CD4-positive, CD25-positive, alpha-beta regulatory T cell (primary cell): ENCODE data around the gene MCFD2. TPM values are rescaled to one million over a fixed set of nuclear protein-coding genes. Genes with fewer than 3 reads are reported as not detected.

Source experiments
- ATAC-seq, 2 donors: fragments of 150-1000 bp; cut with Tn5 transposase; one replicate each; pipeline ENCODE4 v1.10.0; 2021; ENCODE audit warnings: low read depth in 2 of 2, moderate number of reproducible peaks in 2 of 2, moderate library complexity in 1 of 2
- DNase-seq, 3 donors: peaks; one replicate each; pipeline versions ENCODE4 v3.0.0 to v3.0.0-alpha.2; 2012 to 2022; ENCODE audit warnings: mixed read lengths in 1 of 3
- H3K27ac ChIP-seq: one replicate; pipeline ENCODE4 v1.7.0; 2013; ENCODE audit warnings: mild to moderate bottlenecking, low read length; ENCODE audit not compliant: insufficient read depth, poor library complexity, severe bottlenecking
- H3K27me3 ChIP-seq: one replicate; pipeline ENCODE4 v1.7.0; 2013; ENCODE audit warnings: low read length; ENCODE audit not compliant: control insufficient read depth, insufficient read depth
- H3K36me3 ChIP-seq: one replicate; pipeline ENCODE4 v1.7.0; 2013; ENCODE audit warnings: mild to moderate bottlenecking, low read length, moderate library complexity; ENCODE audit not compliant: control insufficient read depth, insufficient read depth
- H3K4me1 ChIP-seq: 2 replicates; pipeline ENCODE4 v1.7.0; 2013; ENCODE audit warnings: mild to moderate bottlenecking, low read length; ENCODE audit not compliant: insufficient read depth, control insufficient read depth, poor library complexity, severe bottlenecking
- H3K4me3 ChIP-seq: one replicate; pipeline ENCODE4 v1.7.0; 2013; ENCODE audit warnings: low read depth, mild to moderate bottlenecking, low read length, moderate library complexity
- H3K9me3 ChIP-seq, 2 experiments: 1 replicate in 1 of 2; 2 replicates in 1 of 2; pipeline ENCODE4 v1.7.0; 2013; ENCODE audit warnings: low read length in 2 of 2, mild to moderate bottlenecking in 1 of 2, moderate library complexity in 1 of 2; ENCODE audit not compliant: control insufficient read depth in 2 of 2
- H3K27ac Mint-ChIP-seq, 3 donors: one replicate each; pipeline ENCODE4 v1.8.0; 2020 to 2022; ENCODE audit warnings: mild to moderate bottlenecking in 3 of 3, mixed read lengths in 3 of 3, moderate library complexity in 2 of 3
- H3K27me3 Mint-ChIP-seq: one replicate; pipeline ENCODE4 v1.8.0; 2022; ENCODE audit warnings: mild to moderate bottlenecking, mixed read lengths
- H3K36me3 Mint-ChIP-seq: one replicate; pipeline ENCODE4 v1.8.0; 2020; ENCODE audit warnings: mixed read lengths
- H3K4me1 Mint-ChIP-seq, 4 donors: one replicate each; pipeline ENCODE4 v1.8.0; 2020 to 2022; ENCODE audit warnings: mixed read lengths in 4 of 4, mild to moderate bottlenecking in 1 of 4
- H3K4me3 Mint-ChIP-seq, 4 donors: one replicate each; pipeline ENCODE4 v1.8.0; 2020 to 2022; ENCODE audit warnings: mild to moderate bottlenecking in 4 of 4, mixed read lengths in 4 of 4, moderate library complexity in 3 of 4
- H3K9me3 Mint-ChIP-seq, 7 donors: one replicate each; pipeline ENCODE4 v1.8.0; 2020 to 2022; ENCODE audit warnings: mixed read lengths in 7 of 7, mild to moderate bottlenecking in 3 of 7, moderate library complexity in 2 of 7
- polyA plus RNA-seq, 4 donors: library from polyadenylated mRNA; unstranded; fragments of 300-500 nt; fragmentation: Illumina TruSeq; gene quantifications; one replicate each; pipeline ENCODE4 v1.2.3, GENCODE V29; 2021
- total RNA-seq: library from RNA; stranded (reverse); gene quantifications from one replicate; pipeline ENCODE4 v1.2.3, GENCODE V29; 2022

Gene MCFD2
- total and polyA plus RNA-seq, 5 donors from 2014 or later: 22.0 to 36.4 (median 30.2) TPM

DNA sequence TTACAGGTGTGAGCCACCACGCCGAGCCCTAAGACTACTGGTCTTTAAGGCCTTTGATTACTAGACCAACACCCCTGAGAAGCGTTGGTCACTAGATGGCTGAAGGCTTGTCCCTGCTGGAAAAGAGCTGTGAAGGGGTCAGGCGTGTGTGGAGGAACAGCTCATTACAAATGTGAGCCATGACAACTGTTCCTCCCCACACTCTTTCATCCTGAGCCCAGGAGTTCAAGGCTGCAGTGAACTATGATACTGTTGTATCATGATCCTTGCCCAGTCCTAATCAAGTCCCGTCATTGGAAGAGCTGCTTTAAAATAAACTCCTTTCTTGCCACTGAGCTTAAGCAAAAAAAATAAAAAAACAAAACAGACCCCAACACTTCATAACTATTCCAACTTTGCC, 19.5 kb upstream of the MCFD2 start:
- Histone ChIP-seq H3K27ac (no peak overlapping the region), H3K9me3 (no peaks in the 10 kb centered on the region), H3K36me3 (no peaks in the 10 kb centered on the region), H3K27me3 (no peaks in the 10 kb centered on the region), H3K4me1 (peaks cover 27% of the 10 kb centered on the region), H3K4me3 (no peak overlapping the region)
- peak overlapping the region; percentile 10 to 82 (median 26) for H3K27ac Mint-ChIP-seq
- peak overlapping the region in 1 of 4 donors; percentile 12 for H3K4me3 Mint-ChIP-seq
- DNase-seq (no peak), ATAC-seq (no peak)
- peaks cover 7% of the 10 kb centered on the region for H3K36me3 Mint-ChIP-seq
- no peaks in the 10 kb centered on the region for H3K9me3 Mint-ChIP-seq
- H3K4me1 Mint-ChIP-seq: peaks cover 18 to 56% (median 45%) of the 10 kb centered on the region in 4 donors
- no peaks in the 10 kb centered on the region for H3K27me3 Mint-ChIP-seq

DNA sequence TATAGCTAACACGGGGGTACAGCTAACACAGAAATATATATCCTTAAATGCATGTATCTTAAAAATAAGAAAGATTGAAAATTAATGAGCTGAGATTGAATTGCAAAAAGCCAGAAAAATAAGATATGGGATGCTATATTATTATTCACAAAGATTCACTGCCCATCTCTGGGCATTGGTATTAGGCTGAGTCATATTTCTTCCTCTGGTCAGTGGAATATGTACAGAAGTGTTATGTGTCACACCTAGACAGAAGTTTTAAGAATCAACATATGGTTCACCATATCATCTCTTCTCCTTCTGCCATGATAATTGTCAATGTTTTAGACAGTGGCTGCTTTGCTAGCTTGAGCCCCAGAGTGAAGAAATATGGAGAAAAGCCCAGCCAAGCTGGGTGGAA, 14.0 kb upstream of the MCFD2 start:
- Histone ChIP-seq H3K4me3 (no peak overlapping the region), H3K27me3 (no peaks in the 10 kb centered on the region), H3K36me3 (no peaks in the 10 kb centered on the region), H3K27ac (no peak overlapping the region), H3K9me3 (peaks cover 0 to 3% of the 10 kb centered on the region in 2 experiments), H3K4me1 (peaks cover 15% of the 10 kb centered on the region)
- ATAC-seq (no peak), DNase-seq (no peak)
- Mint-ChIP-seq H3K27me3 (no peaks in the 10 kb centered on the region), H3K9me3 (peaks cover 0 to 13% (median 0%) of the 10 kb centered on the region in 7 donors), H3K36me3 (peaks cover 17% of the 10 kb centered on the region), H3K4me3 (no peak overlapping the region), H3K4me1 (peaks cover 17 to 35% (median 19%) of the 10 kb centered on the region in 4 donors), H3K27ac (no peak overlapping the region)

DNA sequence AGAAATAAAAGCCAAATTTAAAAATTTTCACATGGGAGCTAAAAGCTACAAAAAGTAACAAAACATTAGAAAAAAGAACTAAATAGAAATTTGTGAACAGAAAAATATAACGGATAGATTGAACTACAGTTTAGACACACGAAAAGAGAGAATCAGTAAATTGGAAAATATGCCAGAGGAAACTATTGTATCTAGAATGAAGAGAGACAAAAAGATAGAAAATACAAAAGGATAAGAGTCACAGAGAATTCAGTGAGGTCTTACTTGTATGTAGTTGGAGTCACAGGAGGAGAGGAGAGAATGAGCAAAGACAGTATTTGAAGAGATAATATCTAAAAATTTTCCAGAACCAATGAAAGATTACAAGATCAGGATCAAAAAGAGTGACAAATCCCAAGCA, 11.3 kb upstream of the MCFD2 start:
- ATAC-seq (no peak), DNase-seq (no peak)
- Mint-ChIP-seq H3K4me3 (no peak overlapping the region), H3K27me3 (no peaks in the 10 kb centered on the region), H3K27ac (no peak overlapping the region), H3K36me3 (peaks cover 12% of the 10 kb centered on the region), H3K9me3 (peaks cover 0 to 13% (median 0%) of the 10 kb centered on the region in 7 donors), H3K4me1 (peaks cover 8 to 26% (median 11%) of the 10 kb centered on the region in 4 donors)
- H3K36me3 ChIP-seq: no peaks in the 10 kb centered on the region
- H3K9me3 ChIP-seq: peaks cover 0 to 3% of the 10 kb centered on the region in 2 experiments
- no peaks in the 10 kb centered on the region for H3K27me3 ChIP-seq
- no peak overlapping the region for H3K27ac ChIP-seq
- no peaks in the 10 kb centered on the region for H3K4me1 ChIP-seq
- no peak overlapping the region for H3K4me3 ChIP-seq

DNA sequence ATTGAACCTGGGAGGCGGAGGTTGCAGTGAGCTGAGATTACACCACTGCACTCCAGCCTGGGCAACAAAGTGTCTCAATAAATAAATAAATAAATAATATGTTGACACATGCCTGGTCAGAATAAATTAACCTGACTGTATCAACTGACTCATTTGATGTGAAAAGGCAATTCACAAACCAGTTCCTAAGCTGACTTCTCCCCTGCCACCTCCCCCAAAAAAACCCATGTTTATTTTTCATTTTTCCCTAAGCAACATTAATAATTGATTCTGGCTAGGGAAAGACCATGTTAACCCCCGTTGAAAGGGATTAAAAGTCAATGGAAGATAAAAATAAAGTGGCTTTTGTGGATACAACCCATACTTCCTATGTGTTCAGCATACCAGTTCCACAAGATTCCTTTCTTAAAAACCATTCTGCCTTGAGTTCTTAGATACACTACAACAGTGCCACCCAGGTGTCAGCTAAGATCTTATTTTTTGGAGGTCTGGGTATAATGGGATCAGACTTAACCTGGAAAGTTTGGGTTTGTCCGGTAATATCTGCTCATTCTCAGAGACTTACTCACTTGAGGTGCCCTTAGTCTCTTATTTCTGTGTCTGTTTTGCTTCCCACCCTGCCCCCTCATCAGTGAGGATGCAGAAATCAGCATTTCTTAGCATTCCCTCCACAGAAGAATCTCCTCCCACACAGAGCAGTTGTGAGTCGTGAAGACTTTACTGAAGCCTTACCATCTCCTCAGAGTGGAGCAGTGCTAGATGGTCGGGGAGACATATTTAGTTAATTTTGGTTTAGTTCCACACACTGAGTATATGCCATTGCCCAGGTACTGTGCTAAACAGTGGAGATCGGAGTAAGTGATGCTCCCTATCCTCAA, 10.1 kb upstream of the MCFD2 start:
- H3K27me3 Mint-ChIP-seq: no peaks in the 10 kb centered on the region
- H3K36me3 ChIP-seq: no peaks in the 10 kb centered on the region
- H3K4me1 ChIP-seq: no peaks in the 10 kb centered on the region
- H3K27ac ChIP-seq: no peak overlapping the region
- peaks cover 0 to 3% of the 10 kb centered on the region in 2 experiments for H3K9me3 ChIP-seq
- no peaks in the 10 kb centered on the region for H3K27me3 ChIP-seq
- ATAC-seq (no peak), DNase-seq (no peak)
- no peak overlapping the region for H3K4me3 ChIP-seq
- peaks cover 8 to 26% (median 14%) of the 10 kb centered on the region in 4 donors for H3K4me1 Mint-ChIP-seq
- H3K9me3 Mint-ChIP-seq: peaks cover 0 to 13% (median 0%) of the 10 kb centered on the region in 7 donors
- H3K4me3 Mint-ChIP-seq: no peak overlapping the region
- peak overlapping the region in 1 of 3 donors; percentile 66 for H3K27ac Mint-ChIP-seq
- peaks cover 17% of the 10 kb centered on the region for H3K36me3 Mint-ChIP-seq

DNA sequence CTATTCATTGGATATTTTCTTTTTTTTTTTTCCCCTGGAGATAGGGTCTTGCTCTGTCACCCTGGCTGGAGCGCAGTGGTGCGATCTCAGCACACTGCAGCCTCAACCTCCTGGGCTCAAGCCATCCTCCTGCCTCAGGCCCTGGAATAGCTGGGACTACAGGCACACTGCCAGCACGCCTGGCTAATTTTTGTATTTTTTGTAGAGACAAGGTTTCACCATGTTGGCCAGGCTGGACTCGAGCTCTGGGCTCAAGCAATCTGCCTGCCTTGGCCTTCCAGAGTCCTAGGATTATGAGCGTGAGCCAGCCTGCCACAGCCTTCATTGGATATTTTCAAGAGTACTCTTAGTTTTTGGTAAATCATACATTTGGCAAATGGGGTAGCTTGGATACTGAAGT, 9.0 kb upstream of the MCFD2 start:
- Mint-ChIP-seq H3K27ac (no peak overlapping the region), H3K9me3 (peaks cover 0 to 13% (median 0%) of the 10 kb centered on the region in 7 donors), H3K4me1 (peaks cover 8 to 23% (median 15%) of the 10 kb centered on the region in 4 donors), H3K36me3 (peaks cover 17% of the 10 kb centered on the region), H3K27me3 (no peaks in the 10 kb centered on the region), H3K4me3 (no peak overlapping the region)
- Histone ChIP-seq H3K27me3 (no peaks in the 10 kb centered on the region), H3K4me1 (no peaks in the 10 kb centered on the region), H3K27ac (no peak overlapping the region), H3K4me3 (no peak overlapping the region), H3K36me3 (no peaks in the 10 kb centered on the region), H3K9me3 (peaks cover 0 to 3% of the 10 kb centered on the region in 2 experiments)
- DNase-seq (no peak), ATAC-seq (no peak)

DNA sequence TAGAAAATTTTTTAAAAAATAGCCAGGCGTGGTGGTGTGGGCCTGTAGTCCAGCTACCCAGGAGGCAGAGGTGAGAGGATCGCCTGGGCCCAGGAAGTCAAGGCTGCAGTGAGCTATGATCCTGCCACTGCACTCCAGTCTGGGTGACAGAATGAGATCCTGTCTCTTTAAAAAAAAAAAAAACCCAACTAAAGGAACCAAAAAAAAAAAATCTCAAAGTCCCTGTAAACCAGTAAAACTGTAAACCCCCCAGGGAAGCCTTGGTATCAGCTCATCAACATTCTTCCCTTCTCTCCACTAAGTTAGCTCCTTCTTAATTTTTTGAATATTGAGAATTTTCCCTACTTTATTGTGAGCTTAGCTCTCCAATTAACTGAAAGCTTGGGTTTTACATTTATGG, 8.4 kb upstream of the MCFD2 start:
- H3K27me3 Mint-ChIP-seq: no peaks in the 10 kb centered on the region
- Histone ChIP-seq H3K36me3 (no peaks in the 10 kb centered on the region), H3K27me3 (no peaks in the 10 kb centered on the region), H3K27ac (no peak overlapping the region), H3K9me3 (peaks cover 0 to 3% of the 10 kb centered on the region in 2 experiments), H3K4me1 (no peaks in the 10 kb centered on the region), H3K4me3 (no peak overlapping the region)
- H3K4me1 Mint-ChIP-seq: peaks cover 8 to 20% (median 15%) of the 10 kb centered on the region in 4 donors
- no peak for DNase-seq
- no peak overlapping the region for H3K27ac Mint-ChIP-seq
- peaks cover 0 to 13% (median 0%) of the 10 kb centered on the region in 7 donors for H3K9me3 Mint-ChIP-seq
- ATAC-seq: no peak
- H3K4me3 Mint-ChIP-seq: no peak overlapping the region
- H3K36me3 Mint-ChIP-seq: peaks cover 17% of the 10 kb centered on the region

DNA sequence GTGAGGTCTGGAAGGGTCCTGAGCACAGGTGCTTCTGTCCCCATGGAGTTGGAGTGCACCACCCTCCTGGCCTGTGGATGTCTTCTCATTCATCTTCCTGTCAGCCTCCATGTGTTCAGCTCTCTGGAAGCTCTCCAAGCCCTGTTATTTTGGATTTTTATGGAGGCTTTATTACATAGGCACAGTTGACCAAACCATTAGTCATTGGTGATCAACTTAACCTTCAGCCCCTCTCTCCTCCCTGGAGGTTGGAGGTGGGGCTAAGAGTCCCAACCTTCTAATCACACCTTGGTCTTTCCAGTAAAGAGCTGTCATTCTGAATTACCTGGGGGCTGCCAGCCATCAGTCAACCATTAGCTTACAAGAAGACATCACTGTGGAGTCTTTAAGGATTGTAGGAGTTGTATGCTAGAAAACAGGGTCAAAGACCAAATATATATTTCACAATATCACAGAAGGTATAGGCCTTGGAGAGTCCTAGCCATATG, 7.5 kb upstream of the MCFD2 start:
- H3K9me3 ChIP-seq: peaks cover 0 to 3% of the 10 kb centered on the region in 2 experiments
- ATAC-seq (no peak), DNase-seq (no peak)
- Mint-ChIP-seq H3K27ac (peak overlapping the region in 1 of 3 donors; percentile 25), H3K4me1 (peaks cover 10 to 28% (median 20%) of the 10 kb centered on the region in 4 donors), H3K4me3 (no peak overlapping the region), H3K27me3 (no peaks in the 10 kb centered on the region), H3K9me3 (peaks cover 0 to 13% (median 0%) of the 10 kb centered on the region in 7 donors), H3K36me3 (peaks cover 17% of the 10 kb centered on the region)
- H3K4me1 ChIP-seq: peaks cover 8% of the 10 kb centered on the region
- H3K36me3 ChIP-seq: no peaks in the 10 kb centered on the region
- no peaks in the 10 kb centered on the region for H3K27me3 ChIP-seq
- no peak overlapping the region for H3K27ac ChIP-seq
- no peak overlapping the region for H3K4me3 ChIP-seq
